Measurements from ENCODE around the gene ZDHHC4.
"Not testable (repeated sequence)": the region's sequence is repeated elsewhere in the genome, so short reads cannot be mapped to it uniquely, and the experiment has no call there.

ZDHHC4 gene

DNA sequence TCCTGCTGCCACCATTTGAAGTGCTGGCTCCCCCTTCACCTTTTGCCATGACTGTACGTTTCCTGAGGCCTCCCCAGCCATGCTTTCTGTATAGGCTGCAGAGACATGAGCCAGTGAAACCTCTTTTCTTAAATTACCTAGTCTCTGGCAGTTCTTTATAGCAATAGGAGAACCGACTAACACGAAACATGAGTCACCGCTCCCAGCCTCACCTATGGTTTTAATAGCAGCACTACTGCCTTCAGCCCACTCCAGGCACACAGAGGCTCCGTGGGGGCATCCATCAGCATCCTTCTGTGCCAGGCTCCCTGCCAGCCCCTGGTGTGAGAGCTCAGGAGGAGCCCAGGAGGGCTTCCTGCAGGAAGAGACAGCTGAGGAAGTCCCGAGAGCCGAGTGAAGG, 54.4 kb downstream of the ZDHHC4 start:
- Histone ChIP-seq H3K9ac (ENCODE audit: low read depth, low read length) (no peak overlapping the region), H3K9me3 (ENCODE audit: control insufficient read depth, insufficient read depth, low read length) (no peaks in the 10 kb centered on the region), H3K4me3 (ENCODE audit: low read depth, low read length) (no peak overlapping the region), H3K4me1 (ENCODE audit: control insufficient read depth, insufficient read depth, low read length) (no peaks in the 10 kb centered on the region), H3K27me3 (ENCODE audit: control insufficient read depth, insufficient read depth, low read length) (no peaks in the 10 kb centered on the region), H3K36me3 (ENCODE audit: control insufficient read depth, insufficient read depth, low read length) (no peaks in the 10 kb centered on the region)

DNA sequence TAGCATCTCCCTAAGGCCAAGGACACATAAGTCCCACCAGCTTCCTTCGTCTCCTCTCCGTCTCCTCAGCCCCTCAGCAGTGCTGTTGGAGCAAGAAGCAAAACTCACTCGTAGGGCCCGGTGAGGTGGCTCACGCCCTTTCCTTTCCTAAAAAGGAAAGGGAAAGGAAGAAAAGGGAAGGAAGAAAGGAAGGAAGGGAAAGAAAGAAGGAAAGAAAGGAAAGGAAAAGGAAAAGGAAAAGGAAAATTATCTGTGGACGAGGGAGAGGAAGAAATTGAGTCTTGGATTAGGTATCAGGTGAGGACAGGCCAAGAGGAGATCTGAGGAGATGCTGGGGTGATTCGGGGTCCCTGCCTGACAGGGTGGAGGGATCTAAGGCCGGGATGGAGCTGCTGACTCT, 56.8 kb downstream of the ZDHHC4 start:
- H3K36me3 ChIP-seq (ENCODE audit: control insufficient read depth, insufficient read depth, low read length) = no peaks in the 10 kb centered on the region
- H3K27me3 ChIP-seq (ENCODE audit: control insufficient read depth, insufficient read depth, low read length) = no peaks in the 10 kb centered on the region

DNA sequence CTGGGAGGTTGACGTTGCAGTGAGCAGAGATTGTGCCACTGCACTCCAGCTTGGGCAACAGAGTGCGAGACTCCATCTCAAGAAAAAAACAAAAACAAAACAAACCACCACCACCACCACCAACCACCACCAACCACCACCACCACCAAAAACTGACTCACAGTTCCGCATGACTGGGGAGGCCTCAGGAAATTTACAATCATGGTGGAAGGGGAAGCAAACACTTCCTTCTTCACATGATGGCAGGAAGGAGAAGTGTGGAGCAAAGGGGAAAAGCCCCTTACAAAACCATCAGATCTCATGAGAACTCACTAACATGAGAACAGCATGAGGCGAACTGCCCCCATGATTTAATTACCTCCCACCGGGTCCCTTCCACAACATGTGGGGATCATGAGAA, 57.7 kb downstream of the ZDHHC4 start:
- H3K36me3 ChIP-seq (ENCODE audit: control insufficient read depth, insufficient read depth, low read length); H3K4me1 ChIP-seq (ENCODE audit: control insufficient read depth, insufficient read depth, low read length); H3K9ac ChIP-seq (ENCODE audit: low read depth, low read length); H3K27me3 ChIP-seq (ENCODE audit: control insufficient read depth, insufficient read depth, low read length); H3K4me3 ChIP-seq (ENCODE audit: low read depth, low read length); H3K9me3 ChIP-seq (ENCODE audit: control insufficient read depth, insufficient read depth, low read length): not testable (repeated sequence)

More for the DNA sequence above, 56.8 kb downstream of the ZDHHC4 start:
- Histone ChIP-seq H3K4me3 (ENCODE audit: low read depth, low read length) (no peak overlapping the region), H3K9me3 (ENCODE audit: control insufficient read depth, insufficient read depth, low read length) (no peaks in the 10 kb centered on the region), H3K4me1 (ENCODE audit: control insufficient read depth, insufficient read depth, low read length) (no peaks in the 10 kb centered on the region), H3K9ac (ENCODE audit: low read depth, low read length) (no peak overlapping the region)

DNA sequence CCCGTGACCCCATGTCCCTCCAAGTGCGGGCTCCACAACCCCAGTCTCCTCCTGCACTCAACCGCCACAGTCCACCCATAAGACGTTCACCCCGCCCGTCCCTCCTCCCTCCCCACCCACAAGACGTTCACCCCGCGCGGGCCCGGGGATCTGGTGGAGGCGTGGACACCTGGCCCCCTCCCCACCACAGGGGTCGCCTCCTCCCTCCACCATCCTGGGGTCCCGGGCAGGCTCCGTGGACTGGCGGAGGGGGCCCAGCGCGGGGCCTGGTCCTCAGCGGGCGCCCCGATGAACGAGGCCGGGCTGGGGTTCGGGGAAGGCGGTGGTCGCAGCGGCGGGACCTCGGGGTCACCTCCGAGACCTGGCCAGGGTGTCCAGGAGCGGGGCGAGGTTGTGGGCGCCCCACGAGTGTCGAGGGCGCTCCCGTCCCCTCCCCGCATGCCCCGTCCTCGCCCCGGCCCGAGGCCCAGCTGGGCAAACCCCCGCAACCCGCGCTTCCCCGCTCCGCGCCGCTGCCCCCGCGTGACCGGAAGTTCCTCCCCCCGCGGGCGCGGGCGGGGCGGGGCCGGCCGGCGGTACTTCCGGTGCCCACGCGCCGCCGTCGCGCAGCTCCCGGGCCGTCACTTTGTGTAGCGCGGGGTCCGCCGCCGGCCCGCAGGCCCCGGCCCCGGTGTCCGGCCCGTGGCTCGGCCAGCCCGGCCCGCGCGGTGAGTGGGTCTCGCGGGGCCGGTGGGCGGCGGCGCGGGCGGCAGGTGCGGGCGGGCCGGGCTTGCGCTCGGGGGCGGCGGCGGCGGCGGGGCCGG, 59.7 kb downstream of the ZDHHC4 start, which contains the start of gene ZNF316:
ZNF316 (plus strand) TSS at position 578 of the 803 bp plus-strand sequence. CDS start 5,092 bp downstream, outside the sequence.
- no peaks in the 10 kb centered on the region for H3K4me1 ChIP-seq (ENCODE audit: control insufficient read depth, insufficient read depth, low read length)
- H3K9ac ChIP-seq (ENCODE audit: low read depth, low read length) = no peak within 1 kb of the TSS
- H3K27me3 ChIP-seq (ENCODE audit: control insufficient read depth, insufficient read depth, low read length) = no peaks in the 10 kb centered on the region
- H3K4me3 ChIP-seq (ENCODE audit: low read depth, low read length) = peak within 1 kb of the TSS; percentile 54
- peaks cover 4% of the 10 kb centered on the region for H3K36me3 ChIP-seq (ENCODE audit: control insufficient read depth, insufficient read depth, low read length)
- H3K9me3 ChIP-seq (ENCODE audit: control insufficient read depth, insufficient read depth, low read length) = no peaks in the 10 kb centered on the region

DNA sequence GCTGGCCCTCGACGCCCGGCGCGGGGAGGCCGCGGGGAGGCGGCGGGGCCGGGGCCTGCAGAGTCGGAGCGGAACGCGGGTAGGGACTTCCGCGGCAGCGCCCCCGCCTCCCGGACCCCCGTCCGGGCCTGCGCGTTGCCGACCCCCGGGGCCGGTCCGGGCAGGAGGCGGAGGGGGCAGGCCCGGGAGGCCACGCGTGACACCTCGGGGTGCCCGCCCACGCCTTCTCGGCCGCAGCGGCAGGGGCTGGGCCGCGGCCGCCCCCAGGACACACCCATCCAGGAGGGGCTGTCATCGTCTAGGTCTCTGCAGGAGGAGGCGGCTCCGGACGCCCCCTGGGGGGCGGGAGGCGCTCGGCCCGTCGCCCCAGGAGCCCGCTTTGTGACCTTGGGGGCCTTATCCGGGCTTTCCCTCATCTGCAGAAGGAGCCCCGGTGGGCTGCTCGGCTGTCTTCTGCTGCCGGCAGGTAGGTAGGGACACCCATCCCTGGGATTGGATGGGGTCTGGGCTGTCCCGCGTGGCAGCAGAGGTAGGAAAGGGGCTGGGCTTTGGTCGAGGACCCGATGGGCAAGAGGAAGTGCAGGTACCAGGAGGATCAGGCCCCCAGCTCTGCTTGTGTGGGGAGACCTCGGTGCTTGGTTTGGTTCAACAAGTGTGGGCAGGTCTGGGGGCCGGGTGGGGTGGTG, 60.4 kb downstream of the ZDHHC4 start:
- Histone ChIP-seq H3K36me3 (ENCODE audit: control insufficient read depth, insufficient read depth, low read length) (peaks cover 9% of the 10 kb centered on the region), H3K4me1 (ENCODE audit: control insufficient read depth, insufficient read depth, low read length) (no peaks in the 10 kb centered on the region), H3K27me3 (ENCODE audit: control insufficient read depth, insufficient read depth, low read length) (no peaks in the 10 kb centered on the region), H3K4me3 (ENCODE audit: low read depth, low read length) (peak overlapping the region; percentile 54), H3K9me3 (ENCODE audit: control insufficient read depth, insufficient read depth, low read length) (no peaks in the 10 kb centered on the region), H3K9ac (ENCODE audit: low read depth, low read length) (no peak overlapping the region)

Measured in iPS-15b (cell line).